Measurements from ENCODE around the gene PON3.
A peak's percentile ranks its signal among the peaks of the same experiment; 100 is the strongest.

The PON3 gene

GRCh38 chr7:95396136-95397032 lies at the start of gene PON3:
PON3 (minus strand) TSS chr7:95396375; CDS start chr7:95396350, 25 bp downstream.
- Mint-ChIP-seq H3K36me3 (no peaks in the 10 kb centered on the region), H3K9me3 (no peaks in the 10 kb centered on the region), H3K27ac (no peak within 1 kb of the TSS), H3K27me3 (peaks cover 35% of the 10 kb centered on the region), H3K4me1 (no peaks in the 10 kb centered on the region), H3K4me3 (peak within 1 kb of the TSS; percentile 61)
- DNase-seq = peak; percentile 27
- CTCF ChIA-PET = interaction anchor here (1.1 to 3.0 kb wide), 3 partner anchors 50 to 294 kb away, joined by 3 to 19 read pairs (median 6); no protein-coding TSS in a partner anchor

GRCh38 chr7:95444796-95445195 lies 48.6 kb upstream of the PON3 start:
- CTCF ChIA-PET = no interaction called here

GRCh38 chr7:95441042-95441823 lies 45.1 kb upstream of the PON3 start:
- Mint-ChIP-seq H3K4me3 (no peak overlapping the region), H3K9me3 (no peaks in the 10 kb centered on the region), H3K27me3 (peaks cover 3% of the 10 kb centered on the region), H3K36me3 (no peaks in the 10 kb centered on the region), H3K27ac (no peak overlapping the region), H3K4me1 (no peaks in the 10 kb centered on the region)
- CTCF ChIA-PET = no interaction called here
- DNase-seq = no peak

More at GRCh38 chr7:95444796-95445195, 48.6 kb upstream of the PON3 start:
- Mint-ChIP-seq H3K9me3 (no peaks in the 10 kb centered on the region), H3K27me3 (peaks cover 3% of the 10 kb centered on the region), H3K36me3 (no peaks in the 10 kb centered on the region), H3K4me1 (no peaks in the 10 kb centered on the region), H3K27ac (no peak overlapping the region), H3K4me3 (no peak overlapping the region)
- no peak for DNase-seq

- DNase-seq = no peak
- H3K4me1 Mint-ChIP-seq = peaks cover 1% of the 10 kb centered on the region
- H3K27ac Mint-ChIP-seq = no peak overlapping the region
- peaks cover 5% of the 10 kb centered on the region for H3K27me3 Mint-ChIP-seq
- H3K4me3 Mint-ChIP-seq = no peak overlapping the region
- no peaks in the 10 kb centered on the region for H3K36me3 Mint-ChIP-seq
- H3K9me3 Mint-ChIP-seq = no peaks in the 10 kb centered on the region
- CTCF ChIA-PET = no interaction called here
Measured at GRCh38 chr7:95440394-95441038, 44.3 kb upstream of the PON3 start.

GRCh38 chr7:95436407-95436806 lies 40.2 kb upstream of the PON3 start:
- H3K9me3 Mint-ChIP-seq = no peaks in the 10 kb centered on the region
- H3K4me3 Mint-ChIP-seq = no peak overlapping the region
- H3K27me3 Mint-ChIP-seq = peaks cover 5% of the 10 kb centered on the region
- CTCF ChIA-PET = no interaction called here
- no peak overlapping the region for H3K27ac Mint-ChIP-seq
- no peak for DNase-seq
- no peaks in the 10 kb centered on the region for H3K36me3 Mint-ChIP-seq
- H3K4me1 Mint-ChIP-seq = peaks cover 13% of the 10 kb centered on the region

- Mint-ChIP-seq H3K36me3 (no peaks in the 10 kb centered on the region), H3K9me3 (no peaks in the 10 kb centered on the region), H3K27ac (no peak overlapping the region), H3K27me3 (peaks cover 5% of the 10 kb centered on the region), H3K4me1 (peaks cover 13% of the 10 kb centered on the region), H3K4me3 (peak overlapping the region; percentile 65)
- CTCF ChIA-PET = no interaction called here
- DNase-seq = no peak
Measured at GRCh38 chr7:95435422-95435780, 39.2 kb upstream of the PON3 start.

GRCh38 chr7:95434557-95435421 lies 38.6 kb upstream of the PON3 start, which contains the start of gene PON2:
PON2 (minus strand) TSS chr7:95435028; CDS start chr7:95434951, 77 bp downstream.
- Mint-ChIP-seq H3K36me3 (no peaks in the 10 kb centered on the region), H3K4me1 (peaks cover 13% of the 10 kb centered on the region), H3K4me3 (peak within 1 kb of the TSS; percentile 66), H3K27ac (peak within 1 kb of the TSS; percentile 70), H3K9me3 (no peaks in the 10 kb centered on the region), H3K27me3 (peaks cover 5% of the 10 kb centered on the region)
- peak; percentile 47 for DNase-seq
- CTCF ChIA-PET = no interaction called here

GRCh38 chr7:95433952-95434556 lies 37.9 kb upstream of the PON3 start:
- CTCF ChIA-PET = no interaction called here
- H3K36me3 Mint-ChIP-seq = no peaks in the 10 kb centered on the region
- H3K27ac Mint-ChIP-seq = no peak overlapping the region
- peak overlapping the region; percentile 66 for H3K4me3 Mint-ChIP-seq
- peaks cover 5% of the 10 kb centered on the region for H3K27me3 Mint-ChIP-seq
- peaks cover 13% of the 10 kb centered on the region for H3K4me1 Mint-ChIP-seq
- no peaks in the 10 kb centered on the region for H3K9me3 Mint-ChIP-seq
- no peak for DNase-seq

- Mint-ChIP-seq H3K9me3 (no peaks in the 10 kb centered on the region), H3K4me3 (no peak overlapping the region), H3K27me3 (peaks cover 5% of the 10 kb centered on the region), H3K27ac (no peak overlapping the region), H3K4me1 (peaks cover 13% of the 10 kb centered on the region), H3K36me3 (no peaks in the 10 kb centered on the region)
- CTCF ChIA-PET = no interaction called here
- no peak for DNase-seq
Measured at GRCh38 chr7:95433129-95433528, 37.0 kb upstream of the PON3 start.

GRCh38 chr7:95432606-95433005 lies 36.4 kb upstream of the PON3 start:
- no peak overlapping the region for H3K4me3 Mint-ChIP-seq
- no peak overlapping the region for H3K27ac Mint-ChIP-seq
- H3K27me3 Mint-ChIP-seq = peaks cover 5% of the 10 kb centered on the region
- DNase-seq = no peak
- no peaks in the 10 kb centered on the region for H3K36me3 Mint-ChIP-seq
- no peaks in the 10 kb centered on the region for H3K9me3 Mint-ChIP-seq
- CTCF ChIA-PET = no interaction called here
- H3K4me1 Mint-ChIP-seq = peaks cover 13% of the 10 kb centered on the region

GRCh38 chr7:95430864-95431263 lies 34.7 kb upstream of the PON3 start:
- CTCF ChIA-PET = no interaction called here

GRCh38 chr7:95429241-95429990 lies 33.2 kb upstream of the PON3 start:
- H3K36me3 Mint-ChIP-seq = no peaks in the 10 kb centered on the region
- no peaks in the 10 kb centered on the region for H3K27me3 Mint-ChIP-seq
- CTCF ChIA-PET = no interaction called here
- no peaks in the 10 kb centered on the region for H3K9me3 Mint-ChIP-seq
- DNase-seq = no peak
- peaks cover 4% of the 10 kb centered on the region for H3K4me1 Mint-ChIP-seq
- no peak overlapping the region for H3K27ac Mint-ChIP-seq
- H3K4me3 Mint-ChIP-seq = no peak overlapping the region

More at GRCh38 chr7:95430864-95431263, 34.7 kb upstream of the PON3 start:
- Mint-ChIP-seq H3K4me1 (peaks cover 13% of the 10 kb centered on the region), H3K27ac (no peak overlapping the region), H3K4me3 (no peak overlapping the region), H3K36me3 (no peaks in the 10 kb centered on the region), H3K9me3 (no peaks in the 10 kb centered on the region), H3K27me3 (peaks cover 5% of the 10 kb centered on the region)
- DNase-seq = no peak
